GM19239 (cell line): Measurements from ENCODE around the gene NDOR1.
"Not testable (repeated sequence)": the region's sequence is repeated elsewhere in the genome, so short reads cannot be mapped to it uniquely, and the experiment has no call there.

ENCODE experiments used
- DNase-seq: peaks from one replicate; pipeline ENCODE4 v3.0.0; 2011; ENCODE audit warnings: low spot score; ENCODE audit not compliant: insufficient read length
- FAIRE-seq: peaks from 2 replicates; lab custom pipeline; 2011; peaks lifted over from hg19 to GRCh38; lab: Jason Lieb, UNC

Gene NDOR1

DNA sequence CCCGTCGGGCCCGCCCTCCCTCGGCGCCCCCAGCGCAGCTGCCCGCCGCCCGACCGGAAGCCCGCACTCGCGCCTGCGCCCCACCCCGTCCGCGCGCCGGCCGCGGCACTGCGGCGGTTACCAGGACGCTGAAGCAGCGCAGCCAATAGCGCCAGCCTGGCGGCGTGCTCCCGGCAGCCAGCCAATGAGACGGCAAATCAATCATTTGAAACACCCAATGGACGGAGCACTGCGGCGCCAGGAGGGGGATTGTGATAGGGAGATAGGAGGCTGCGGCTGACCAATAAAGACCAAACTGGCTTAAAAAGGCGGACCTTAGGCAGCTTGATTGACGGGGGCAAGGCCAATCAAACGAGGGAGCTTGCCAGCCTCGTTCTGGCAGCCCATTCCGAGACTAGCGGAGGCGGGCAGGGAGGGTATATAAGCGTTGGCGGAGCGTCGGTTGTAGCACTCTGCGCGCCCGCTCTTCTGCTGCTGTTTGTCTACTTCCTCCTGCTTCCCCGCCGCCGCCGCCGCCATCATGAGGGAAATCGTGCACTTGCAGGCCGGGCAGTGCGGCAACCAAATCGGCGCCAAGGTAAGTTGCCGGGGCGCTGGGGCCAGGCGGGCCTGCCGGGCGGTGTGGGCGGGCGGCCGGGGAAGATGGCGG is 35.5 kb downstream of the NDOR1 start, which contains the start of gene TUBB4B:
Gene TUBB4B (plus strand): TSS at position 447 of the 649 bp plus-strand sequence. CDS start 74 bp downstream, at position 521.
- FAIRE-seq (peak; percentile 100), DNase-seq (peak; percentile 100)

DNA sequence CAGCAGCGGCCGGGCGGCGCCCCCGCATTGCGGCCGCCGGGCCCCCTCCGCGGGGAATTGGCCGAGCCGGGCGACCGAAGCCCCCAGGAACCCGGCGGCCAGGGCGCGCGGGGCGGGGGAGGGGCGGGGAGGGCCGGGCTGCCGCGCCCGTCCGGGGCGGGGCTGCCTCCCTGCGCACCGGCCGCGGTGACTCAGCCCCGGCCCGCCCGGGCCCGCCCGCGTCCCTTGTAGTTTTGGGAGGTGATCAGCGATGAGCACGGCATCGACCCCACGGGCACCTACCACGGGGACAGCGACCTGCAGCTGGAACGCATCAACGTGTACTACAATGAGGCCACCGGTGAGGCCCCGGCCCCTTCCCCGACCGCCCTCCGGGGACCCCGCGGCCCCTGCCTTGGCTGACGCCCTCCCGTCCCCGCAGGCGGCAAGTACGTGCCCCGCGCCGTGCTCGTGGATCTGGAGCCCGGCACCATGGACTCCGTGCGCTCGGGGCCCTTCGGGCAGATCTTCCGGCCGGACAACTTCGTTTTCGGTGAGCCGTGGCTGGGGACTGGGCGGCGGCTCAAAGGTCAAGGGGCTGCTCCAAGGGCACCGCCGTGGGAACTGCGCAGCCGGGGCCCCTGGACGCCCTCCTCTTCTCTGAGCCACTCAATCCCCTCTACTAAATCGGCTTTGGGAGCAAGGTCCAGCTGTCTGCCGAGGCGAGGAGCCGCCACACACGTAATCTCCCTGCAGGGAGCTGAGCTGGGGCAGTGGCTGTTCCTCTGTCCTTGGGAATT is 36.2 kb downstream of the NDOR1 start:
- FAIRE-seq (no peak), DNase-seq (no peak)

DNA sequence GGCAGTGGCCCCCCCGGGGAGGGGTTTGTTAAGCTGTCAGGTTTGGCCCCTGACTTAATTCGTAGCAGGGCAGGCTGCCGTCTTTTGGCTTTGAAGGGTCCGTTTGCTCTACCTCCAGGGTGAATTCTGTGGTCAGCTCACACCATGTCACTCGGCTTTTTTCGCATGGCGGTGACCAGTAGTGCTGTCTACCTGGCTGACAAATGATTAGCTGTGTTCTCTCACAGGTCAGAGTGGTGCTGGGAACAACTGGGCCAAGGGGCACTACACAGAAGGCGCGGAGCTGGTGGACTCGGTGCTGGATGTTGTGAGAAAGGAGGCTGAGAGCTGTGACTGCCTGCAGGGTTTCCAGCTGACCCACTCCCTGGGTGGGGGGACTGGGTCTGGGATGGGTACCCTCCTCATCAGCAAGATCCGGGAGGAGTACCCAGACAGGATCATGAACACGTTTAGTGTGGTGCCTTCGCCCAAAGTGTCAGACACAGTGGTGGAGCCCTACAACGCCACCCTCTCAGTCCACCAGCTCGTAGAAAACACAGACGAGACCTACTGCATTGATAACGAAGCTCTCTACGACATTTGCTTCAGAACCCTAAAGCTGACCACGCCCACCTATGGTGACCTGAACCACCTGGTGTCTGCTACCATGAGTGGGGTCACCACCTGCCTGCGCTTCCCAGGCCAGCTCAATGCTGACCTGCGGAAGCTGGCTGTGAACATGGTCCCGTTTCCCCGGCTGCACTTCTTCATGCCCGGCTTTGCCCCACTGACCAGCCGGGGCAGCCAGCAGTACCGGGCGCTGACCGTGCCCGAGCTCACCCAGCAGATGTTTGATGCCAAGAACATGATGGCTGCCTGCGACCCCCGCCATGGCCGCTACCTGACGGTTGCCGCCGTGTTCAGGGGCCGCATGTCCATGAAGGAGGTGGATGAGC is 37.0 kb downstream of the NDOR1 start:
- peak; percentile 8 for FAIRE-seq
- DNase-seq: no peak

DNA sequence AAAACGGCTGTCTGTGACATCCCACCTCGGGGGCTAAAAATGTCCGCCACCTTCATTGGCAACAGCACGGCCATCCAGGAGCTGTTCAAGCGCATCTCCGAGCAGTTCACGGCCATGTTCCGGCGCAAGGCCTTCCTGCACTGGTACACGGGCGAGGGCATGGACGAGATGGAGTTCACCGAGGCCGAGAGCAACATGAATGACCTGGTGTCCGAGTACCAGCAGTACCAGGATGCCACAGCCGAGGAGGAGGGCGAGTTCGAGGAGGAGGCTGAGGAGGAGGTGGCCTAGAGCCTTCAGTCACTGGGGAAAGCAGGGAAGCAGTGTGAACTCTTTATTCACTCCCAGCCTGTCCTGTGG is 37.7 kb downstream of the NDOR1 start:
- not testable (repeated sequence) for FAIRE-seq, DNase-seq

DNA sequence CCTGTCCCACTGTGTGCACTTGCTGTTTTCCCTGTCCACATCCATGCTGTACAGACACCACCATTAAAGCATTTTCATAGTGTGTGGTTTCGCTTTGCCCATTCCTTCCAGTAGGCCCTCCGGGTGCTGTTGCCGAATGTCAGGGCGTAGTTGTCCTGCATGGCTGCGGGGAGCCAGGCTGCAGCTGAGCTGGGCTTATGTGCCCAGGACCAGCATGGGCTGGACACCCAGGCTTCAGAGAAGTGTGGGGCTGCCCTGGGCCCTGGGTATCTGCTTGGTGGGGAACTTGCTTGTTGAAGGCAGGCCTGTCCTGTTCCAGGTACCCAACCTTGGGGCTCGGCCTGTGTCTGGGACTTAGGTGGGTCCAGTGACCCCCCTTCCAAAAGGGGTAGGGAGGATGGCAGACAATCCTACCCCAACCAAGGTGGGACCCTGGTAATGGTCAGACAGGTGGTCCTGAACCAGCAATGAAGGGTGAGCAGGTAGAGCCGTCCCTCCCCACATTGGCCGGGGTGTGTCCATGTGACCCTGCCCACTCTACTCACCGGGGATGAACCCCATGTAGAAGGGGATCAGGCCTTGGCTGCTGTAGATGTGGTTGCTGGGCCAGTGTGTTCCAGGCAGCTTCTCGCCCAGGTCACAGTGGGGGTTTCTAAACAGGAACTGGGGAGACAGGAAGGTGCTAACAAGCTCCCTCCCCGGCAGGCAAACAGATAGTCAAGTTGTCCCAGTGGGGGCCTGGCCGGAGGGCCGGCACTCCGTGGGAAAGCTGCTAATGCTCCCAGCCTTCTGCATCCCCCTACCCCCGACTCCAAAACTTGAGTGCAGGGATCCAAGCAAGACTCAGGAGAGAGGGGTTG is 38.4 kb downstream of the NDOR1 start:
- no peak for DNase-seq
- no peak for FAIRE-seq

DNA sequence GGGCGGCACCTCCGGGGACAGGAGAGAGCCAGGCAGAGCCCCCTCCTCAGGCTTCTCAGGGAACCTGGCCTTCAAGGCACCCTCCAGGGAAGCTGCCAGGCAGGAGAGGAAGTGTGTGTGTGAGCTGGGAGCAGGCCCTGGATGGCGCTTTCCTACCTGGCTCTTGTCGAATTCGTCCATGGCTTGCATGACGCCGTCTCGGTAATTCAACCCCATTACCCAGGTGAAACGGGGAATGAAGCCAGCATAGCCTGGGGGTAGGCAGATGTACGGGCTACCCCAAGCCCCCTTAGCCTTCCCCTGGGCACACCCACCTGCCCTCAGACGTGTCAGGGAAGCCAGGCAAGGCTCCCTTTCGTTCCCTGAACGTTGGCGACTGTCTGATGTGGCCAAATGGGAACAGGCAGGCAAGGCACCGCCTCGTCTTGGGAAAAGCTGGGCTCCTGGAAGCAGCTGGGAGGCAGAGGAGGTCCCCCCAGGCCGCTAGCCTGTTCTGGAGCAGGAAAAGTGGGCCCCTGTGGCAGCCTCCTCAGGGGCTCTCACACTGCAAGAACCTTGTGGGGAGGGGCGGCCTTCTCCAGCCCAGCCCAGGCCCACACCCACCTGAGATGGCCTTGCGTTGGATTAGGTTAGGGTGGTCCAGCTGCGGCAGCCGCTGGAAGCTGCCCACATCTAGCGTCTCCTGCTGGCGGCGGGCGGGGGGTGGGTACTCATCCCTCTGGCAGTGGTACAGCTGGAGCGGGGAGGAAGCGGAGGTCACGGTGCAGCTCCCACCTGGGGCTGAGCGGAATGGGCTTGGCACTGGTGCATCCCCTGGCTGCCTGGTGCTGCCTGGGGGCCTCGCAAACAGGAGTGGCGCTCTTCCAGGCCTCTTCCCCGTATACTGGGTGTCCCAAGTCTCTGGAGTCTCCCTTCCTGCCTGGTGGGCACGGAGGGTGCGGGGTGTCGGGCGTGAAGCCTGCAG is 39.3 kb downstream of the NDOR1 start:
- FAIRE-seq (no peak), DNase-seq (no peak)

DNA sequence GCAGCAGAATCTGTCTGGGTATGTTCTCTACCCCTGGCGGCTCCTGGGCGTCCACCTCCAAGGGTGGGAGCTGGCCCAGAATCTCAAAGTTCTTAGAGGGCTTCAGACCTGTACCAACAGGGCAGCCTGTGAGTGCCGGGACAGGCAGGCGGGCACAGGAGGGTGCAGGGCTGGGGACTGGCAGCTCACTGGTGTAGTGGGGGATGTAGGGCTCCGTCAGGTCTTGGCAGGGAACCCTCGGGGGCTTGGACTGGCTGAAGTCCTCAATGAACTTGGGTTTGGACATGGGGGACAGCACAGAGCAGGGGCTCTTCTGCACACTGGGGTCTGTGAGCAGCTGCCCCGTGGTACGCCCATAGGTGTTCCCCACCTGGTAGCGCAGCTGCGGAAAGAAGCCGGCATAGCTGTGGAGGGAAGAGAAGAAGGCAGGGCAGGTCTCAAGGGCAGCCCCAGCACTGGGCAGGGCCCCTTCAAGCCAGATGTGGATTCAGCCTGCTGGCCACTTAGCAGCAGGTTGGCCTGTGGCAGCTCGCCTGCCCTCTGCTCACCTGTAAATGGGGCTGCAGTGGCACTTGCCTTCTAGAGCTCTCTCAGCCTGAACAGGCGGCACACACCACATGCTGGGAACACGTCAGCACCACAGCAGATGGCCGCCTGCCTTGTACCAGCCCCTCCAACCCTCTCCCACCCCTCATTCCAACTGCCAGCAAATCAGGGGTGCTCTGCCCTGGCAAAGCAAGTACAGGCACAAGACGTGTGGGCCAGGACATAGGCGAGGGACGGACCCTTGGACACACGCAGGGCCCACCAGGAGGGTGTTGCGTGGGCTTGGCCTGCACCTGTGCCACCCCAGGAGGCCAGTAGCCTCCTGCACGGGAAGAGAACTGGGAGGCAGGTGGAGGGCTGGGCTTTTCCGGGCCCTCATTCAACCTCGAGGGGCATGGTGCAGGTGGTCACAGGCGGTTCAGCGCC is 40.2 kb downstream of the NDOR1 start:
- DNase-seq (no peak), FAIRE-seq (no peak)

DNA sequence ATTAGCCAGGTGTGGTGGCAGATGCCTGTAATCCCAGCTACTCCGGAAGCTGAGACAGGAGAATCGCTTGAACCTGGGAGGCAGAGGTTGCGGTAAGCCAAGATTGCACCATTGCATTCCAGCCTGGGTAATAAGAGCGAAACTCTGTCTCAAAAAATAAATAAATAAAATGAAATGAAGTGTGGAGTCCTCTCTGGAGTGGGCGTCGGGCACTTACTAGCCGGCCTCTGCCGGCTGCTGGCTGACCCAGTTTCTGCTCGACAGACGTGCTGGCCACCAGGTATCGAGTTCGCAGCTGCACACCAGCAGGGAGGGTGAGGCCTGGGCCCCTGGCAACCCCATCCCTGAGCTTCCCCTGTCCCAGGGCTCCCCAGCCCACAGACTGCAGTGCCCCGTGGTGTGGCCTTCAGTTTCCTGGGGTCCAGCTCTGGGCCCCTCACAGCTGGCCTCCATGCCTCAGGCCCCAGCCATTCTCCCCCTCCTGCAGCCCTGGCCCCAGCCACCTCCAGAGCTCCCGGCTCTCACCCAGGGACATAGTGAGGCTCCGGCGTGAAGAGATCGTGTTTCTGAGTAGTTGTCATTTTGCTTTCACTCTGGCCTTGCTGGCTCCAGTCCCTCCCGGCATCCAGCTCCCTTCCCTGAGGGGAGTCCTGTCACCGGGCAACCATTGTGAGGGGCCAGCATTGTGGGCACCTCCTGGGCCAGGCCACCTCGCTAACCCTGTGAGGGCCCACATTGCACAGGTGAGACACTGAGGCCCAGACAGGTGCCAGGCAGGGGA is 41.8 kb downstream of the NDOR1 start:
- DNase-seq (no peak), FAIRE-seq (no peak)

DNA sequence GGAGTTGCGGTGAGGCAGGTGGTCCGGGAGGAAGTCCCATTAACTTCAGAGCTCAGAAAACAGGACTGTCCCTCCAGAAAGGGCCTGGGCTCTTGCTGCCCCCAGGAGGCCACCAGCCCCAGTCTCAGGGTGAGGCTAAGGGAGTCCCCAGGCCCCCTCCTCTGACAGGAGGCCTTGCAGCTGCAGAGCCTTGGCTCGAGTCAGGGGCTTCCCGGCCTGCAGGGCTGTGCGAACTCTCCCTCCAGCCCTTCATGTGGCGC is 42.3 kb downstream of the NDOR1 start:
- DNase-seq (no peak), FAIRE-seq (no peak)

DNA sequence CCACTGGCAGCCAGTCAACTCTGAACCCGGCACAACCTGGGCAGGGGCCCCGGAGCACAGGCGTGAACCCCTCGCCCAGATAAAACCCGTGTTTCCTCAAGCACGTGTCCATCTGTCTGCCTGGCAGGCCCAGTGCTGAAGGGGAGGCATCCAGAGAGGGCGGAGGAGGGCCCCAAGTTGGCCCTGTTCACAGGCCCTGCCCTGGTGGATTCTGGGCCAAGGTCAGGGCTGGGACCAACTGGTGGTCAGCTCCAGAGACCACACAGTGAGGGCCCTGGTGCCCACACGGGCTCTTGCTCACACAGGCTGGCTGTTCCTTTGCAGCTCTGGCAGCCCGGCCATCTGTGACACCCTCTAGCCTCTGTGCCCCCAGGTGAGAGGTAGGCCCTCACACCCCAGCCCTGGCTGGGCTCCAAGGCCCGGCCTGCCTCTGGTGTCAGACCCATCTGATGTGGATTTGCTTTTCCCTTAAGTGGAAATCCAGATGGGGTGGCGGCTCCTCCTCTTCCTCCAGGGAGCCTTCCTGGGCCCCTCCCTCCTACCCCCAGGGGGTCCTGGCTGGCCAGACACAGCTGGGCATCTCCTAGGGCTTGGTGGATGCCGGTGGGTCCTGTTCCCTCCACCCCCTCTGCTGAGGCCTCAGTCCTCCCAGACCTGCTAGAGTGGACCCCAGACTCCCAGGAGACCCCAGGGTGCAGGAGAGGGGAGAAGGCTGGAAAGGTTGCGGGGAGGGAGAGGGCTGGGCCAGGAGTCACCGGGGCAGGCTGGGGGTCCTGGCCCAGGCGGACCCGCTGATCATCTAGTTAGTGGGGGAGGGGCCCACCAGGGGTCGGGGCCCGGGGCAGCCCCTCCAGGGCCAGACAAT is 45.1 kb downstream of the NDOR1 start:
- DNase-seq: no peak
- no peak for FAIRE-seq

DNA sequence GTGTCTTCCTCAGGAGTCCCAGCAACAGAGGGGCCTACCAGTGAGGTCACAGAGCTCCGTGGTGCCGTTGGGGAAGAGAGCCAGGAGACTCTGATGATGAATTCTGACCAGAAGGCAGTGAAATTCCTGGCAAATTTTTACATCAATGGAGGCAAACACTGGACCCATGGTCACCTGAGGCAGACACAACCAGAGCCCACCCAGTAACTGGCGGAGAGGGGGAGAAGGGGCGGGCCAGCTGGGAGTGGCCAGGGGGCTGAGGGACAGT is 45.6 kb downstream of the NDOR1 start, which contains the start of gene STPG3:
Gene STPG3 (plus strand): TSS at position 93 of the 268 bp plus-strand sequence. CDS start 1 bp downstream, at position 94.
- FAIRE-seq (no peak), DNase-seq (no peak)

DNA sequence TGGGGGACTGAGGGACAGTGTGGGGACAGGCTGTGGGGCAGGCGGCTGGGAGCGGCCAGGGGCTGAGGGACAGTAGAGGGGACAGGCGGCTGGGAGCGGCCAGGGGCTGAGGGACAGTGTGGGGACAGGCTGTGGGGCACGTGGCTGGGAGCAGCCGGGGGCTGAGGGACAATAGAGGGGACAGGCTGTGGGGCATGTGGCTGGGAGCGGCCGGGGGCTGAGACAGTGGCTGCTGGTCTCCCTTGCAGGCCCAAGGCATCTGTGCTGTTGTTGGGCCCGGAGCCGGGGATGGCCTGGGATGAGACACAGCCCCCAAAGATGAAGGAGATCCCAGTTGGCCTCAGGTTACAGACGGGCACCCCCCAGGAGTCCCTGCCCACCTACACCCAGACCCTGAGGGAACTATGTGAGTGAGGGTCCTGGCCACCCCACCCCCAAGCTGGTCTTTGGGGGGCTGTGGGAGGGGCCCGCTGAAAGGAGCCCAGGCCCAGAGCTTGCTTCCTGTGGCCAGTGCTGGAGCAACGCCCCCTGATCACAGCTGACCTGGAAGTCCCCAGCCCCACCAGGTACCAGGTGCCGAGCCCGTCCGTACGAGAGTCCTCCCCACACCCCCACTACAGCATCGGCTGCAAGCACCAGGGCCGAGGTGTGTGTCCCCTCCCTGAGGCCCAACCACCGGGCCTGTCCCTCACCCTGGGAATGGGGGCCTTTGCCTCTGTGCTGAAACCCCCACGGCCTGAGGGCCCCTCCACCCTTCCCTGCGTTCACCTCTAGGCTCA is 46.2 kb downstream of the NDOR1 start:
- no peak for FAIRE-seq
- DNase-seq: no peak

DNA sequence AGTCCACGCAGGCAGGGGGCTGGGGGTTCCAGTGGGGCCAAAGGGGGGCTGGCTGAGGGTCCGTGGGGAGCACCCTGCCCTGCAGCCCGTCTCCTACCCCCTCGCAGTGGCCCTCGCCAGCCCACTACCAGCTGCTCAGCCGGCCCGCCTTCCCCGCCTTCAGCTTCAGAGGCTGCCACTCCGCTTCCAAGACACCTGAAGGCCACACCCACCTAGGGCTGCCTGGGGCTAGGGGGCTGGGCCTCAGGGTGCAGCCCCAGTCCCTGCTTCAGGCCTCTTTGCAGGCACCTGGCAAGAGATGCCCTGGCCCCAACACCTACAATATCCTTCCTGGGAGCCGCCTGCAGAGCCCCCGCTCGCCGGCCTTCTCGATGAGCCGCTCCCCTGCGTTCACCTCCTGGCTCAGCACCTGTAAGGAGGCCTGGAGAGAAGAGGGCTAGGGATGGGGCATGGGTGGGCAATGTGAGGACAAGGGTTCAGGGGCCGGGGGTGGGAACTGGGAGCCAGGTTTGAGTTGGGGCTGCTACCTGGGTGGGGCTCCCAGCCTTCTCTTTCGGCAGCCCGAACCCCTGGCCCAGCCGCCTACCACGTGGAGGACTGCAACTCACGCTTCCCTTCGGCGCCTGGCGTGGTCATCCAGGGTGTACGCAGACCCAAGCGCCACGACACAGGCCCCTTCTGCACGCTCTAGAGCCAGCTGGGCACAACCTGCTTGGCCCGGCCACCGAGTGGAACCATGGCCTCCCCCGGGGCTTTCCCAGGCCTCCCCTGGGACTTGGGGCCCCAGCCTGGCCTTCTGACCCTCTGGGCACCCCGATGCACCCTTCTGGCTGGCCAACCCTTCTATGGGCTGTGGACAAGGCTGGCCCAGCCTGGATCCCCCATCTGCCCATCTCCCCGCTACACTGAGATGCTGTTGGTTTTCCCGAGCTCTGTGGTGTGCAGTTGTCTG is 47.3 kb downstream of the NDOR1 start:
- no peak for FAIRE-seq

More for the DNA sequence above, 47.3 kb downstream of the NDOR1 start:
- DNase-seq: no peak
